A204.1 (cell line): Measurements from ENCODE around the gene DCUN1D2.
"Not testable (repeated sequence)": the region's sequence is repeated elsewhere in the genome, so short reads cannot be mapped to it uniquely, and the experiment has no call there.

Source experiments
- FAIRE-seq: peaks from 2 replicates; lab custom pipeline; 2012; peaks lifted over from hg19 to GRCh38; lab: Jason Lieb, UNC

Gene DCUN1D2

DNA sequence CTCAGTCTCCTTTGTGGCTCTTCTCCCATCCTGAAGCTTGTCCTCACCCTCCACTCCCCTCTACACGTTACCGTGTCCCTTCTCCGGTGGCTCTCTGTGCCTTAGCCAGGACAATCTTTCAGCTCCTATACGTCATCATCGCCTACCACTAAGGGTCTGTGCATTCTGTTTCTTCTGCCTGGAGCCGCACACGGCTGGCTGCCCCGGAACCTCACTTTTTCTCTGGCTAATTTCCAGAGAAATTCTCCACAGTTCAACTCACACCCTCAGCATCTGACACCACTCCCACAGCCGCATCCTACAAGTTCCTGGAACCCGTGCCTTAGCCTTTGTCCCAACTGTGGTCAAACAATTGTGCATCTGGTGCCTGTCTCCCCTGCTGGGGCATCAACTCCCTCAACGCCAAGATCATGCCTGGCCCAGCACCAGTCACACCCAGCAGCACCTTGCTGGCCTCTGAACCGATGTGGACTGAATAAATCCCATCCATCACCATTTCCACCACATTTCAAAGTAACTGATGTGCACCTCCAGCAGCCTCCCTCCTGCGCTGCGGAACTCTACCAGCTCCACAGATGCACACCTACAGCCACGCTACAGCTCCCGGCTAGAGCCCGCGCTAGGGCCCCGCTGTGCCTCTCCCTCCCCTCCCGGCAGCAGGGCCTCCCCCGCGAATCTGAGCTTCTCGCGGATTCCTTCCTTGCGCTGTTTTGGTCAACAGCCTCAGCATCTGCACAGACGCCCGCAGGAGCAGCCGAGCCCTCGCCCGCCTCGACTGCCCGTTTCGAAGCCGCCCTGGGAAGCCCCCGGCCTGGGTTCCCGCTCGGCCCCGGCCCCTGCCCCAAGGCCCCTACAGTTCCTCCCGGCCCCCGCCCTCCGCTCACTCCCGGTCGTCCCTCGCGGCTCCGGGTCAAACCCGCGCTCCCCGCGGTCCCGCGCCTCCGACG, 689 bp downstream of the DCUN1D2 start:
- FAIRE-seq: no peak

DNA sequence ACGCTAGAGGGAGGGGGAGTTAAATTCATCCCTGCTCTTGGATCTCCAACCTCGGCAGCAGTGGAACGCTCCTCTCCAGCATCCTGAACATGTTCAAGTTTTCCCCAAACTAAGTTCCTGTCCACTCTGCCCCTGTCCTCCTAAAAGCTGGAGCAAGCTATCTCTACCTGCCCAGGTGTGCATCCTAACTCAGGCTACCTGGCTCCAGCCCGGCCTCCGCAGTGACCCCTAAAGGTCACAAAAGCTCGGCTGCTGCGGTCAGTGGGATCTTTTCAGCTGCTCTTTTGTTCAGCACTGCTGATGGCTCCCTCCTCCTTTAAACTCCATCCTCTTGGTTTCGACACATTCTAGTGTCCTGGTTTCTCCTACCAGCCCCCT, 1.4 kb downstream of the DCUN1D2 start:
- no peak for FAIRE-seq

DNA sequence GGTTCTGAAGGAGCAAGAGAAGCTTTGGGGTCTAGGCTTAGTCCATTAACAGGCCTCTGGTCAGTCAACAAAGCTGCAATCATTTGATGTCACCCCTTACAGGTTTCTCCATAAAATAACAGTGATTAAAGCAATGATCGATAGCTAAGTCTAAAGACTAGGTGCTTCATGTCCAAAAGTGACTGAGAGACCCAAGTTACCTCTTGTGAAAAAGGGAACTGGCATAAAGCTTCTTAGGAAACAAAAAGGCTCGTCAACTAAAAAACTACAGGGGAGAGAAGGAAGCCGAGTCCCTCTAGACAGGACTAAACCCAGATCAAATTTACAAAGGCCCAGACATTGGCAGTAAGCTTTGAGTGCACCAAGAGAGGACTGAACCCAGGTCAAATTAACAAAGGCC, 2.2 kb downstream of the DCUN1D2 start:
- no peak for FAIRE-seq

DNA sequence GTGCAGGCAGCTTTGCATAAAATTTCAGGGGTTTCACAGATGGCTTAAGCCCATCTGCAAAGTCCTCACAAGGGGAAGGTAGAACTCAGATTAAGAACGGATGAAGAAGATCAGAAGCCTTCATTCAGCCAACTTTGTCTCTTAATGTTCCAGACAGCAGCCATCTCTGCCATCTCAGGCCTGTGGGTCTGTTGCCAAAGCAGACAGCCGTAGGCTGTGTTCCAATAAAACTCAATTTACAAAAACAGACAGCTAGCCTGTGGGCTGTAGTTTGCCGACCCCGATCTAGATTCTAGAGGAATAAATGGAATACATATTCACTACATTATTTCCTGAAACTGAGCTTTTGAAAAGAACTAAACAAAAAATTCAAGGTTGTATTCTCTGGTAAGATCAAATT, 3.8 kb downstream of the DCUN1D2 start:
- FAIRE-seq: no peak

DNA sequence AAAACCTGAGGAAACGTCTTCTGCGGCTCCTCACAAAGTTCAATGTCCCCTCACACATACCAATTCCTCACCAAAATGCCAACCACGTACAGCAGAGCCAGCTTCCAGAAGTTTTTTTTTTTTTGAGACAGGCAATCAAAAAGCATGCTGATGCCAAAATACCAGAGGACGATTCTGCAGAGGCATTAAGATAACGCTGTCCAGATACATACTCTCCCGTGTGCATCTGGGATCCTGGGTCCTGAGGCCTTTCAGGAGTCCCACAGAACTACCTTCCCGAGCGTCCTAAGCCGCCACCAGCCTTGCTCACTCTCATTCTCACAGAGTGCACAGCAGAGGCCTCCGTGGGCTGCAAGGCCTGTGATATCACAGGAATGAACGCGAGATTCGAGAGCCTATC, 5.0 kb downstream of the DCUN1D2 start:
- FAIRE-seq: no peak

DNA sequence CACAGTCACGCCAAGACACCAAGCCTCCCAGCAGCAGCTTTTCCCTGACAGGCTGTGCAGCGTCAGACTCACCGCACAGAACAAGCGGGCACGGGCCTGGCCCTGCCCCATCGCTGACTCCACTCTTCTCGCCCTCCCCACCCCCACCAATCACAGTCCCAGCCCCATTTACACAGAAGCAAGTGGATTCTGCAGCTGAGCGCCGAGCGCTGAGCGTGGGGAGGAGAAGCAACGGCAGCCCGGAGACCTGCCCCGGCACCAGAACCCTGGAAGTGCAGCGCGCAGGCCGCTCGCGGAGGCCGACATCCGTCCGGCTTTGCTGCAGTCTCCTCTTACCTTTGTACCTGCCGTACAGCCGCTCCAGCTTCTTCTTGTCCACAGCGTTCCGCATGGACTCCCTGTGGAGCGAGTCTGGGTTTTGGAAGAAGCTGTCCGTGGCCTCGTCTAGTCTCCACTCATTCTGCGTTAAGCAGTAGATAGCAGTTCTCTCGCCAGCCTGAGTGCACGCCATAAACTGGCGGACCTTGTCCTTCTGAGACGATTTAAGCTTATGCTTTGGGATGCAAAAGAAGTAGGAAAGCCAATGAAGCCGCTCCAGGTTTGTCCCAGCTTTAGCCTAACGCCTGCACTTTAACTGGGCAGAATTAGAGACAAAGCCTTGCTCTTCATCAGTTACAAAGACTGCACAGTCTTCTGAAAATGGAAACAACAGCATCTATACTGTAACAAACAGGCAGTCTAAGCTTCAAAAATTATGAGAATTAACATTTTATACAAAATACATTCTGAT, 6.8 kb downstream of the DCUN1D2 start:
- FAIRE-seq: no peak

DNA sequence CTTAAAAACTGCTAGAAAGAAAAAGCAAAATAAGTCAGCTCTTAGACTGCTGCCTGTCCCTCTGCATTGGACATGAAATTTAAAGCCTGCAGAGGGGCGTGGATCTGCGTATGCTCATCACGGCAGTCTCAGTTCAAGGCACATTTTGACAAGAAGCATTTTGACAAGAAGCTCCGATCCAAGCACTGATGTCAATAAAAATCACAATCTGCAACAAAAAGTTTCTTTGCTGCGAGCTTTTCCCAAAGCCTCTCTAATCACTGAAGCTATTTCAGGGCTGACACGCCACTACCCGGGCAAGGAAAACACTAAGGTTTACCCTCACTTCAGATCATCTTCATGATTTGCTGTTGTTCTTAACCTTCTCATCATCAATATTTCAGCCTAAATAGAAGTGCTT, 7.4 kb downstream of the DCUN1D2 start:
- no peak for FAIRE-seq

DNA sequence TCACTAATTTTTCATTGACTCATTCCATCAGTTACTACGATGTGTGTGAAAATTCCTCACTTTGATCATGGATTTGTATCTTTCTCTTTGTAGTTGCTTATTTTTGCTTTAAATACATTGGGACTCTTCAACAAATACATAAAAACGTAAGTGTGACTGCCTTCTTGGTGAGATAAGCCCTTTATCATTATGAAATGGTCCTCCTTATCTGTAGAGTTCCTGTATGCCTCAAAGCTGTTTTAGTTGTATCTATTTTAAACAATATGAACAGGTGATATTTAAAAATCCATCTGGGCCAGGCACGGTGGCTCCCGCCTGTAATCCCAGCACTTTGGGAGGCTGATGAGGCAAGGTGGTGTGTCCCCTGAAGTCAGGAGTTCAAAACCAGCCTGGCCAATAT, 11.3 kb downstream of the DCUN1D2 start:
- no peak for FAIRE-seq

DNA sequence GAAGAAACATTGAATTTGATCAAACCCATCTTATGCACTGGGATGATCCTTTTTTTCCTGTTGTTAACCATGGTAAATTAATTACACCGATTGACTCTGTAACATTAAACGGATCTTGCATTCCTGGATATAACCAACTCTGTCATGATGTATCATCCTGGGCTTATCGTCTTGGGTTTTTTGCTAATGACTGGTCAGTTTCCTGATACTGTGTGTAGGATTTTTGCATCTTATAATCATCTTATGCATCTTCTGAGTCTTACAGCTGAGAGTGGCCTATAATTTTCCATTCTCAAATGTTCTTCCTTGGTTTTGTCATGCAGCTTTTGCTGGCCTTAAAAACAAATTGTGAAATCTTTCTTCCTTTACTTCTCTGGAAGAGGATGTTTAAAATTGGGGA, 12.8 kb downstream of the DCUN1D2 start:
- FAIRE-seq: no peak

DNA sequence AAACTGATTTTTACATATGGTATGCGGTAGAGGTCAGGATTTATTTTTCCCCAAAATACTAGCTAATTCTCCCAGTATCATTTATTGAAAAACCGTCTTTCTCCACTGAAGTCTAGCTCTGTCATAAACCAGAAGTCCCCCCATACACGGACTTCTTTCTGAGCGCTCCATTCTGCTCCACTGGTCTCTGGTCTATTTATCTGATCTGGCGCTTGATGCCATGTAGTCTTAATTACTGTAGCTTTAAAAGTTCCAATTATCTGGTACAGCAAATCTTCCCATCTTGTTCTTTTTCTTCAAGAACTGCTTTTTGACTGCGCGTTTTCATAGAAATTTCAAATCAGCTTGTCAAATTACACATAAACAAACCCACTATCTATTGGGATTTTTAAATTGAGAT, 13.7 kb downstream of the DCUN1D2 start:
- FAIRE-seq: no peak

DNA sequence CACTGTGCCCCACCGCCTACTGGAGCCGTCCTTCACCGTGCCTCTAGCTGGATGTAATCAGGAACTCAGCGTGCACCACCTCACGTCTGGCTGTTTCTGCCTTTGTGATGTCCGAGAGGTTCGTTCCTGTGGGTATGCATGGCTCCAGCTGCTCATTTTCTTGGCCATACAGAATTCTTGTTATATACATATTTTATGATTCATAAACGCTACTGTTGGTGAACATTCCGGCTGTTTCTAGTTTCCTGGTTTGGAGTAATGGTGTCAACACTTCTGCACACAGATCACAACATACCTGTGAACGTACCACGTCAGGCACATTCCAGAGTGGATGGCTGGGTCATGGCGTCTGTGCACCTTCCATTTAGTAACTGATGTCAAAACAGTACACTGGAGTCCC, 14.6 kb downstream of the DCUN1D2 start:
- no peak for FAIRE-seq

DNA sequence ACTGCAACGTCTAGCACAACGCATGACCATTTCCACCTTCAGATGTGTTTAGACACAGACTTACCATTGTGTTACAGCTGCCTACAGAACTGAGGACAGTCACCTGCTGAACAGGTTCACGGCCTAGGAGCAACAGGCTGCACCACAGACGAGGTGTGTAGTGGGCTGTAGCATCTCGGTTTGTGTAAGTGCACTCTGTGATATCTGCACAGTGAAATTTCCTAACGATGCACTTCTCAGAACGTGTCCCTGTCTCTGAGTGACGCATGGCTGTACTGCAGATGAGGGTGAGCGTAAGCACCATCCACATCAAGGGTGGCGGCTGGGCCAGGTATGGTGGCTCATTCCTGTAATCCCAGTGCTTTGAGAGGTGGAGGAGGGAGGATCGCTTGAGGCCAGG, 15.2 kb downstream of the DCUN1D2 start:
- no peak for FAIRE-seq

DNA sequence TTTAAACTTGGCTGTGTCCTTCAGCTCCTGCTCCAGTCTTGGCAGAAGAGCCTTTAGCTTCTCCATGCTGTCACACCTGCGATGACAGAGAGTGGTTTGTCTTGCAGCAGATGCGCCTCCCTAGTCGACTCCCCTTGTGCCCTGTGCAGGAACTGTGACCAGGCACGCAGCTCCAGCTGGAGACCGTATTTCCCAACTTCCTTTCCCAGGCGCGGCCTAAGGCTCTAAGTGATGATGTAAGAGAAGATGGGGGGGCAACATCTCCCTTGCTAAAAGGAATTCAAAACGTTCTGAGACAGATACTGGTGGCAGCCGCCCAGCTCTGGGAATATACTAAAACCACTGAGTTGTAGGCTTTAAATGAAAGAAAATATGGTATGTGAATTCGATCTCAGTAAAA, 16.3 kb downstream of the DCUN1D2 start:
- no peak for FAIRE-seq

DNA sequence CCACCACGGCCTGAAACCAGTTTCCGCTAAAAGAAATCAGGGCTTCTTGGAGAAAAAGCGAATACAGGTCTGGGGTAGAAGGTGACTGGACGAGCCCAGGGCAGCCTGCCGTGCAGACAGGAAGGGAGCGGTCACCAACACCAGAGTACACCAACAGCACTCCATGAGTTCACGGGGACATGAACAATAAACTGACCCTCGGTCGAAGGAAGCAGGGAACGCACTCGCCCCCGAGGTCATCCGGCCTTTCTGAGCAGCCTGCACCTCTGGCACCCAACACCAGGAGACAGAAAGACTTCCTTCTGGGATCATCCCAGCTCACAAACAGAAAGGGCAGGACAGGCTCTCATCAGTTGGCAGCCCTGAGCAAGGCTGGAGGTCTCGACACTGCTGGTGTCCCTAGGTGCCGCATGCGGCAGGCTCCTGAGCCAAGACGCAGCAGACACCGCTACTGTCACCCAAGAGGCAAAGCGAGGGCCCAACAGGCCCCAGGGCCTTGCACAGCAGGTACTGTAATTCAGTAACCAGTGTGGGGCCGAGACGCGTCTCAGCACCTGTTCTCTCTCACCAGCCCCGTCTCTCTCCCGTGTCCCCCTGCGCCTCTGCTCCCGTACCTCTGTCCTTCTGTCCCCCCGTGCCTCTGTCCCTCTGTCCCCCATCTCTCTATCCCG, 18.0 kb downstream of the DCUN1D2 start:
- no peak for FAIRE-seq

DNA sequence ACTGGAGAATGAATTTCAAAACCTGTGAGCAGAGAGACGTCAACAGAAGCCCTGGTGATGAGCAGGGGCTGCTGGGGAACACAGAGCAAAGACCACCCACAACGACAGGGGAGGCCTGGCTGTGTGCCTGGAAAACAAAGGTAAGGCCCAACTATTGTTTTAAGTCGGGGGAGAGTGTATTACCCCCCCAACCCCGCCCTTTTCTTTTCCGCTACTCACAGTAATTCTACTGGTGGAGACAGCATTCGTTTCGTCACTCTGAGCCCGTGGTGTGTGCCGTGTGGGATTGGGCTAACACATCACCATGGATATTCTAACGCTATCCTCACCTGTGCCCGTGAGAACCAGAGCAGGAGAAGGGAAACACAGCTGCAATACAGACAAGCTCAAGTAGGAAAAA, 18.7 kb downstream of the DCUN1D2 start:
- no peak for FAIRE-seq

DNA sequence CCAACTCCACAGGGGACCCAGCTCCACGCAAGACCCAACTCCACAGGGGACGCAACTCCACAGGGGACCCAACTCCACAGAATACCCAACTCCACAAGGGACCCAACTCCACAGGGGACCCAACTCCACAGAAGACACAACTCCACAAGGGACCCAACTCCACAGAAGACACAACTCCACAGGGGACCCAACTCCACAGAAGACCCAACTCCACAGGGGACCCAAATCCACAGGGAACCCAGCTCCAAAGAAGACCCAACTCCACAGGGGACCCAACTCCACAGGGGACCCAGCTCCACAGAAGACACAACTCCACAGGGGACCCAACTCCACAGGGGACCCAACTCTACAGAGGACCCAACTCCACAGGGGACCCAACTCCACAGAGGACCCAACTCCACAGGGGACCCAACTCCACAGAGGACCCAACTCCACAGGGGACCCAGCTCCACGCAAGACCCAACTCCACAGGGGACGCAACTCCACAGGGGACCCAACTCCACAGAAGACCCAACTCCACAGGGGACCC, 19.8 kb downstream of the DCUN1D2 start:
- FAIRE-seq: not testable (repeated sequence)

DNA sequence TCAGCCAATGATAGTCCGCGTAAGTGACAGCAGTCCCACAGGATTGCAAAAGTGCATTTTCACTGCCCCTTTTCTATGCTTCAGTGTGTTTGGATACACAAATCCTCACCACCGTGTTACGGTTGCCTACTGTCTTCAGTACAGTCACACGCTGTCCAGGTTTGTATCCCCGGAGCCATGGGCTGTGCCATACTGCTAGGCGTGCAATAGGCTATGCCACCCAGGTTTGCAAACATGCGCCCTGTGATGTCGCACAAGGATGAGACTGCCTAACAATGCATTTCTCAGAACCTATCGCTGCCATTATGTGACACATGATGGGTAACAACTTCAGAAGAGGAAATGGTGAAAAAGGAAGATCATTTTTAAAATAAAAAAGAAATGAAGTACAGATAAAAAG, 20.4 kb downstream of the DCUN1D2 start:
- FAIRE-seq: no peak

DNA sequence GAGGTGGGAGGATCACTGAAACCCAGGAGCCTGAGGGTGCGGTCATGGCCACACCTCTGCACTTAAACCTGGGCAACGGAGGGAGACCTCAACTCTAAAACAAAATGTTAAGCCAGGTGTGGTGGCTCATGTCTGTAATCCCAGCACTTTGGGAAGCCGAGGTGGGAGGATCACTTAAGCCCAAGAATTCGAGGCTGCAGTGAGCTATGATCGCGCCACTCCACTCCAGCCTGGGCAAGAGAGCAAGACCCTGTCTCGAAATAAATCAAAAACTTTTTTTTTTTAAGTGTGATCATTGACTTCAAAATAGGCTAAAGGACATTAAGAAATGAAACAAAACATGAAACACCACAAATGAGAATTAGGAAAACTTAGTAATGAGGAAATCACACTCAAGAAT, 20.9 kb downstream of the DCUN1D2 start:
- no peak for FAIRE-seq

DNA sequence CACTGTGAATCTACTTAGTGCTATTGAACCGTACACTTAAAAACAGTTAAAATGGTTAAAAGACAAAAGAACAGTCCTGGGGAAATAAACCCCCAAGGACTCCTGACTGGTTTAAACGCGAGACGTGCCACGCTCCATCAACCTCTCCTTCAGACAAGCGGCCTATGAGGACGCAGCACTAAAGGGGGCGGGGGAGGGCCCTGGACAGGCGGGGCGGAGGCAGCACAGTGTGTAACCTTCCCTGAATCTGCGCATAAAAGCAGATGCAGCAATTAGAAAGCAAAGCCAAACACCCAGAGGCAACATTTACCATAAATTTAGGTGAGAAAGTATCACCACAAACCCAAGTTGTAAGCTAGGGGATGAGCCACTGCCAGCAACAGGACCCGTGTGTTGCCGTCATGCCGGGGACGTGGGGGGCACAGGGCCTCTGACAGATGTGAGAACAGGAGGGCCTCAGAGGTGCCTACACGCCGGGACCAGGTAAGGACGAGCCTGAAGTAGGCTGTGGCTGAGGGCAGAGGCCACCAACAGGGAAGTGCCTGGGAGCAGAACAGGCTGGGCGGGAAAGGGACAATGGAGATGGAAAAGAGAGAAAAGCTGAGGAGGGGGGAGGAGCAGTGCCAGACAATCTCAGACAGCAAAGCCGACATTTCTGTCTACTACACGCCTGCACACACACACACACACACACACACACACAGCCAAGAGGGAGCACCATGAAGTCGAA, 21.9 kb downstream of the DCUN1D2 start:
- FAIRE-seq: no peak

DNA sequence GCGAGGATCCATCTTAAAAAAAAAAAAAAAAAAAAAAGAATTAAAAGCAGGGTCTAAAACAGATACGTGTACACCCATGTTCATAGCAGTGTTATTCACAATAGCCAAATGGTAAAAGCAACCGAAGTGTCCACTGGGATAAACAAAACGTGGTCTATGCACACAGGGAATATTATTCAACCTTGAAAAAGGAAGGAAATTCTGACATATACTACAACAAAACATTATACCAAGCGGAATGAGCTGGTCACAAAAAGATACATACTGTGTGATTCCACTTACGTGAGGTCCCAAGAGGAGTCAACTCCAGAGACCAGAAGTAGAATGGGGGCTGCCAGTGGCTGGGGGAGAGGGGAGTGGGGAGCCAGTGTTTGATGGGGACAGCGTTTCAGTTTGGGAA, 22.5 kb downstream of the DCUN1D2 start:
- no peak for FAIRE-seq

DNA sequence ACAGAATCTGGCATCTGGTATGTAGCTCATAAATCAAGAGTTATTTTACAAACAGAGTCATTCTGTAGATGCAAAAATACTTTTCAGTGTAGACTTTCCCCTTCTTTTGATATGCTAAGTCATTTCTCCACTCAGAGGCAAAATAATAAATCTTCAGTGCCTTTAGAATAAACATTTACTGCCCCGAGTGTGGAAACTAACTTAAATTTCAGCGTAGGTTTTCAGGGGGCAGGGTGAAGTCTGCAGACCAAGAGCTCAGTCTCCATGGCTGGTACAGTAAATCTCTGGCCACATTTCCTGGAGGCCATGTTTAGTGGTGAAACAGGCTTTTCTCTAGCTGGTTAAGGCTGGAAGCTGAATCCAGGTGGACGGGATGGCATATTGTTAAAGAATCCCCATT, 24.1 kb downstream of the DCUN1D2 start:
- FAIRE-seq: no peak

DNA sequence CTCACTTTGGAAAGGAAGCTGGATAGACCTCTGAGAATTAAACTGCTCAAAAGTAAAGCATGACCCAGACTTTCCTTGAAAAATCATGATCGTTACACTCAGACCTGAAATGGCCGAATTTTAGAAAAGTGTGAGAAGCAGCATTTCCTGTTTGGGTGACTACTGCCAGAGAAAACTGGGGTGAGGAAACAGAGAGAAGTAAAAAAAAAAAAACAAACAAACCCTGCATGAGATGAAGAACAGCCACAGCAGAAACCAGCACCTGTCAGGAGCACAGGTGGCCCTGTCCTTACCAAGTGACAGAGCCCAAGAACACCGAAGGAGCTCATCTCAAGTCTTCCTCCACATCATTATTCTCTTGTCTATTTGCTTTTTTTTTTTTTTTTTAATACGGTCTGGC, 25.2 kb downstream of the DCUN1D2 start:
- FAIRE-seq: no peak
